ENCODE results near the gene ZNF883. TPM values are rescaled to one million over a fixed set of nuclear protein-coding genes. Genes with fewer than 3 reads are reported as not detected.
"Not testable (repeated sequence)": the region's sequence is repeated elsewhere in the genome, so short reads cannot be mapped to it uniquely, and the experiment has no call there.

Gene ZNF883
- total RNA-seq = 4.3 TPM
- long read RNA-seq, transcript ZNF883-201 (5 exons, 2,414 nt) = major isoform, 5 of 7 reads
- long read RNA-seq, partial matches to known transcripts = 1 of 7 reads
- long read RNA-seq, other reads (novel, unspliced or antisense) = 0 of 7 reads

- intact Hi-C loops (cut with micrococcal nuclease) = no loop called here
- DNase-seq = peak; percentile 78
- ATAC-seq = peak; percentile 89
Observed at GRCh38 chr9:113011911-113012381, at the start of gene ZNF883. Gene ZNF883 (minus strand): TSS chr9:113012192.

GRCh38 chr9:113061072-113061850 is 49.3 kb upstream of the ZNF883 start:
- DNase-seq; ATAC-seq; intact Hi-C loops (cut with micrococcal nuclease): not testable (repeated sequence)

GRCh38 chr9:113059581-113060284 is 47.7 kb upstream of the ZNF883 start:
- intact Hi-C loops (cut with micrococcal nuclease); DNase-seq; ATAC-seq: not testable (repeated sequence)

GRCh38 chr9:113057193-113057592 is 45.2 kb upstream of the ZNF883 start:
- DNase-seq (no peak), ATAC-seq (no peak)
- intact Hi-C loops (cut with micrococcal nuclease) = no loop called here

GRCh38 chr9:113056191-113057106 is 44.5 kb upstream of the ZNF883 start, which contains the start of gene ZFP37:
Gene ZFP37 (minus strand): TSS chr9:113056724. CDS start chr9:113056688, 36 bp downstream.
- ATAC-seq (peak; percentile 100), DNase-seq (peak; percentile 95)
- intact Hi-C loops (cut with micrococcal nuclease) = no loop called here

- DNase-seq (no peak), ATAC-seq (no peak)
- intact Hi-C loops (cut with micrococcal nuclease) = no loop called here
Observed at GRCh38 chr9:113042884-113043657, 31.1 kb upstream of the ZNF883 start.

- DNase-seq (no peak), ATAC-seq (no peak)
- intact Hi-C loops (cut with micrococcal nuclease) = no loop called here
Observed at GRCh38 chr9:113026200-113026599, 14.2 kb upstream of the ZNF883 start.

- ATAC-seq (no peak), DNase-seq (no peak)
- intact Hi-C loops (cut with micrococcal nuclease) = no loop called here
Observed at GRCh38 chr9:113018247-113018646, 6.3 kb upstream of the ZNF883 start.

- intact Hi-C loops (cut with micrococcal nuclease) = no loop called here
Observed at GRCh38 chr9:113012492-113012891, 500 bp upstream of the ZNF883 start.

GRCh38 chr9:113005777-113006176 is 6.2 kb downstream of the ZNF883 start:
- intact Hi-C loops (cut with micrococcal nuclease) = no loop called here
- DNase-seq = no peak
- no peak for ATAC-seq

More at GRCh38 chr9:113012492-113012891, 500 bp upstream of the ZNF883 start:
- DNase-seq = no peak
- no peak for ATAC-seq

GRCh38 chr9:112997236-112997941 is 14.6 kb downstream of the ZNF883 start:
- DNase-seq = no peak
- no peak for ATAC-seq
- intact Hi-C loops (cut with micrococcal nuclease) = no loop called here

- no peak for DNase-seq
- intact Hi-C loops (cut with micrococcal nuclease) = no loop called here
- no peak for ATAC-seq
Observed at GRCh38 chr9:112971415-112971814, 40.6 kb downstream of the ZNF883 start.

- ATAC-seq (no peak), DNase-seq (no peak)
- intact Hi-C loops (cut with micrococcal nuclease) = no loop called here
Observed at GRCh38 chr9:112970939-112971338, 41.1 kb downstream of the ZNF883 start.

GRCh38 chr9:112969730-112970129 is 42.3 kb downstream of the ZNF883 start:
- DNase-seq (no peak), ATAC-seq (no peak)
- intact Hi-C loops (cut with micrococcal nuclease) = no loop called here

- intact Hi-C loops (cut with micrococcal nuclease) = no loop called here
- DNase-seq (no peak), ATAC-seq (no peak)
Observed at GRCh38 chr9:112955550-112955949, 56.4 kb downstream of the ZNF883 start.

- DNase-seq (no peak), ATAC-seq (no peak)
- intact Hi-C loops (cut with micrococcal nuclease) = no loop called here
Observed at GRCh38 chr9:112945620-112946208, 66.3 kb downstream of the ZNF883 start.

- ATAC-seq (no peak), DNase-seq (no peak)
- intact Hi-C loops (cut with micrococcal nuclease) = no loop called here
Observed at GRCh38 chr9:112939418-112939817, 72.6 kb downstream of the ZNF883 start.
